HG03571 (cell line): ENCODE data around the gene ABCB11.

Experiments
- ATAC-seq: cut with Tn5 transposase; IDR thresholded peaks from one replicate; pipeline ENCODE4 v1.9.1; 2021; ENCODE audit not compliant: unreplicated experiment

Gene ABCB11

DNA sequence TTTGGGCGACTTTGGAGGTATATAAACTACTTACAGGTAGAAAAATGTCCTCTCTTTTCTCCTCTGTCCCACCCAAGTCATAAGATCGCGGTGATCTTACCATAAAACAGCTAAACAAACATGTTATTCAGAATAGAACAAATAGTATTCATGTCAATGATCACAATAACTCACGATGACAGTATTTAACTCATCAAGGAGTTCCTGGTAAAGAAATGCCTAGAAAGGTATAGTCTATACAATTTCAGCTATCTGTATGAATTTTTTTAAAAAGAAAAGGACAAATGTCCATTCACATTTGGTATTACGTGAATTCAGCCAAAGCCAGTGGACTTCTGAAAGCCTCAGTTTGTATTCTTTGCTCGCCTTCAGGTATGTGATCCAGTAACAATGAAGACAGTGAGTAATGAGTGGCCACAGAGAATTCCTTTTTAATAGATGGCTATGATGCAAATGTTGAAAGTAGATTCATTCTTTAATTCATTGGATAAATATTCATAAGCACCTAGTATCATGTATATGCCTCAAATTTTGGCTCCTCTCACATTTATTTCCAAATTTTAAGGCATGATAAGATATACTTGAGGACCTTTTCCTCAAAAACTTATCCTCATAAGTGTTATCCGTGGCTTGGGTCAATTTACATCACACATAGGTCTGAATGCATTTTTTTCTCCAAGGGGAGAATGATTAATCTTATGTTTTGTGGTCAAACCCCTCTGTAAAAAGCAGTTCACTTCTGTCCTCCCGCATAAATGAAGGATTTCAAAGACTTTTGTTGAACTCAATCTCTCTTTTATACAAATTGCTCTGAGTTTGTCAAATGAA is 20.3 kb downstream of the ABCB11 start:
- no peak for ATAC-seq

DNA sequence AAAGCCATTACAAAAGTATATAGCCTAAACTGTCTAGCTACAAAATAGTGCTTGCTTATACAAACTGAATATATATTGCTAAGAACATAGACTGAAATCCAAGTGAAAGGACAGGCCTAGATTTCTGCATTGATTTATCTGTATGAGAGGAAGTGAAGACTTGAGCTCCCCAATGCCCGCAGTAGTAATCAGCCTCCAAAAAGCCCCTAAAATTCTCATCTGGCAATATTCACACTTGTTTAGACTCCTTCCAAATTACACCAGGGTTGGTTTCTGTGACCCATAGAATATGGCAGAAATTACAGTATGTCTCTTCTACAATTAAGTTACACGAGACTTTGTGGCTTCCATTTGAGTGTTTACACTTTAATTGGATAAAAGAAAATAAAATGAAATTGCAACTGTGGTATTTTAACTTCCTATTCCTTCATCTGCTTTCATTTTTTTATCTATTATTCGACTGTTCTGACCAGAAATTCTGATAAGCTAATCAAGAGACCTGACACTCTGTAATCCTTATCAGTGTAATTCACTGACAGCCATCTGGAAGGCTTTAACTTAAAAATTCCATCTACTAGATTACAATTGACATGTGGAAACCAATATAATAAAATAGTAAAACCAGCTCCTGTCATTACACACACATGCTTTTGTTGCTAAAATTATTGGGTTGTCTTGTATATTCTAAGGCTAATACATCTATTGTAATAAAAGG is 21.1 kb downstream of the ABCB11 start:
- ATAC-seq: no peak

DNA sequence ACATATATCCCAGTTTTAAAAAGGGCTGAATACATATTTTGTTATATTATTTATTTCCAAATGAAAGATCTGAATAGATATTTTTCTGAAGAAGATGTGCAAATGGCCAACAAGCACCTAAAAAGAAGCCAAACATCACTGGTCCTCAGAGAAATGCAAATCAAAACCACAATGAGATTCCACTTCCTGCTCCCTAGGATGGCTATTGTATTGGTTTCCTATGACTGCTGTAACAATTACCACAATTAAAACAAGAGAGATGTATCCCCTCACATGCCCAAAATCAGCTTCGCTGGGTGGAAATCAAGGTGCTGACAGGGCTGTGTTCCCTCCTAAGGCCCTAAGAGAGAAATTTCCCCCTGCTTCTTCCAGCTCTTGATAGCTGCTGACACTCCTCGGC is 23.2 kb downstream of the ABCB11 start:
- ATAC-seq: no peak

DNA sequence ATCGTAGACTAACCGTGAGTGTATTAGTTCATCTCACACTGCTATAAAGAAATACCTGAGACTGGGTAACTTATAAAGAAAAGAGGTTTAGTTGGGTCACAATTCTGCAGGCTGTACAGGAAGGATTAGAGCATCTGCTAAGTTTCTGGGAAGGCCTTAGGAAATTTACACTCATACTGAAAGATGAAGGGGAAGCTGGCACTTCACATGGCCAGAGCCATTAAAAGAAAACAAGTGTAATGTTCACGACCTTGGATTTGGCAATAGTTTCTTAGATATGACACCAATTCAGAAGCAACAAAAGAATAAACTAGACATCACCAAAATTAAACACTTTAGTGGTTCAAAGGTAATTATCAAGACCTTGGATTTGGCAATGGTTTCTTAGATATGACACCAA is 23.8 kb downstream of the ABCB11 start:
- no peak for ATAC-seq

DNA sequence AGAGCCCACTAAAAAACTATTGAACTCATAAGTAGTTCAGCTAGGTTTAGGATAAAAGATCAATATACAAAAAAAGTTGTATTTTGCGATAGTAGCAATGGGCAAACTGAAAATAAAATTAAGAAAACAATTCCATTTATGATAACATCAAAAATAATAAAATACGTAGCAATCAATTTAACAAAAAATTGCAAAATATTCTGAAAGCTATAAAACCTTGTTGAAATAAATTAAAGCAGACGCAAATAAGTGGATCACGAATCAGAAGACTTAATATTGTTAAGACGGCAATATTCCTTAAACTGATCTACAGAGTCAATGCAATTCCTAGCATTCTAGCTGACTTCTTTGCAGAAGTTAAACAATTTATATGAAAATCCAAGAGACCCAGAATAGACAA is 24.5 kb downstream of the ABCB11 start:
- no peak for ATAC-seq

DNA sequence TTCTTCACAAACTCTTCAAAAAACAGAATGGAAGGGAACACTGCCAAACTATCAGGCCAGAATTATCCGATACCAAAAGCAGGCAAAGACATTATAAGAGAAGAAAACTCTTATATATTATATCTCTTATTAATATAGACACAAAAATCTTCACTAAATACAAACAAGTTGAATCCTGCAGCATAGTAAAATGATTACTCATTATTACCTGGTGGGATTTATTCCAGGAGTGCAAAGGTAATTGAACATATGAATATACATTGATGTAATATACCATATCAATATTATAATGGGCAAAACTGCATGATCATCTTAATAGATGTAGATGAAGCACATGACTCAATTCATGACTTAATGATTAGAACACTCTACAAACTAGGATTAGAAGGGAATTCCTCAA is 25.1 kb downstream of the ABCB11 start:
- ATAC-seq: no peak

DNA sequence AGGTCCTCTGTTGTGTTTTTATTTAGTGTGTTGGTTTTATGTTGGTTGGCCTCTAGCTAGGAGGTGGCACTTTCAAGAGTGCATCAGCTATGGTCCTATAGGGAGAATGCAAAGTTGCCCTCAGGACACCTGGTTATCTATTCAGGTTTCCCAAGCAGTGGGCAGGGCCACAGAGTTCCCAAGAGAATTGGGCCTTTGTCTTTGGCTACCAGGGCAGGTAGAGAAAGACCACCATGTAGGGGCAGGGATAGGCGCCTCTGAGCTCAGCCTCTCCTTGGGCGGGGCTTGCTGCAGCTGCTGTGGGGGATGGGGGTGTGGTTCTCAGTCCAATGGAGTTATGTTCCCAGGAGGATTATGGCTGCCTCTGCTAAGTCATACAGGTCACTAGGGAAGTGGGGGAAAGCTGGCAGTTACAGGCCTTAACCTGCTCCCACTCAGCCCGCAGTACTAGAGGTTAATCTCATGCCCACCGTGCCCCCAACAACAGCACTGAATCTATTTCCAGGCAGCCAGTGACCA is 26.0 kb downstream of the ABCB11 start:
- no peak for ATAC-seq

DNA sequence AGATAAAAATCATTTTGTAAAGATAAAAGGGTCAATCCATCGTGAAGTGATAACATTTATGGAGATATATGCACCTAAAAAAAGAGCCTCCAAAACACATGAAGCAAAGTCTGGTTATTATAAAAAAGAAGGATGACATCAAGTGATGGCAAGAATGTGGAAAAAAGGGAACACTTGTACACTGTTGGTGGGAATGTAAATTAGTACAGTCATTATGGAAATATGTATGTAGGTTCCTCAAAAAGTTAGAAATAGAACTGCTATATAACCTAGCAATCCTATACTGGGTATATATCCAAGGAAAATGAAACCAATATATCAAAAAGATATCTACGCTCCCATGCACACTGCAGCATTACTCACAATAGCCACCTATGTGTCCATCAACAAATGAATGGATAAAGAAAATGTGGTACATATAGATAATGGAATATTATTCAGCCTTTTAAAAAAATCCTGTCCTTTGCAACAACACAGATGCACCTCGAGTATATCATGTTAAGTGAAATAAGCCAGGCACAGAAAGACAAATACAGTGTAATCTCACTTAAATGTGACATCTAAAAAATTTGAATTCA is 28.9 kb downstream of the ABCB11 start:
- ATAC-seq: no peak

DNA sequence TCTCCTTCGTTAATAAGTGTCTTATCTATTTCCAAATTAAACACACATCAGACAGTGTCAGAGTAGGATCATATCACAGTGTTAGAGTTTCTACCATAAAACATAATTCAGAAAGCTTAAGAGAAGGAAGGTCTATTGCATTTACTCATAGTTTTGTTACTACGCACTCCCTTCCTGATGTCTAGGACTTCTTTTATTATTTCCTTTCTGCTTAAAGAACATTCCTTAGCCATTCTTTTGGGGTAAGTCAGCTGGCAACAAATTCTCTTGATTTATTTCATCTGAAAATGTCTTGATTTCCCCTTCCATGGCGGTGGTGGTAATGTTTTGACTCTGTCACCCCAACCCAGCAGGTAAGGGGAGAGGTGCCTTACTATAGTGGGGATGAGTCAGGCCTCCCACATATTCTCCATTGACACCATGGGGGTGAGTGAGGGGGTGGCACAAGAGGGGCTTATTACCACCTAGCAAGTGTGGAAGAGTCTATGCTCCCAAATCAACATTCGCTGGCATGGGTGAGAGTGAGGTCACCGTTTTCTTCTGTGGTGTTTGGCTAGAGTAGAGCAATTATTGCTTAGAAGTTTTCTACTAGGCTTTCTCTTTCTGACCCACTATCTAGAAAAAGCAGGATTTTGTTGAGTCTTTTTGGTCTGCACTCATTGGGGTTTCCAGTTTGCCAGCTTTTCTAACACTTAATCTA is 29.9 kb downstream of the ABCB11 start:
- no peak for ATAC-seq

DNA sequence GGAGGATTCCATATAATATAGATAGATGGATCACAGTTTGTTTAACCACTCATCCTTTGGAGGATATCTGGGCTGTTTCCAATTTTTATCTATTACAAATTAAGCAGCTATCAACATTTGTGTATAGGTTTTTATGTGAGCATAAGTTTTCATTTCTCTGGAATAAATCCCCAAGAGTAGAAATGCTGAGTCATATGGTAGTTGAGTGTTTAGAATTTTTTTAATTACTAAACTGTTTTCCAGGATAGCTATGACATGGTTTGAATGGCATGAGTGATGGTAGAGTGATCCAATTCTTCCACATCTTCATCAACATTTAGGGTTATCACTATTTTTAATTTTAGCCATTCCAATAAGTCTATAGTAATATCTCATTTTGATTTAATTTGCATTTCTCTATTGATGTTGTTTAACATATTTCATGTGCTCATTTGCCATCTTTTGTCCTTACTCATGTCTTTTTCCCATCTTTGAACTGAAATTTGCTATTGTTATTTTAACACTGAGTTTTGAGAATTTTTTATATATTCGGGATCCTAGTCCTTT is 31.4 kb downstream of the ABCB11 start:
- no peak for ATAC-seq

DNA sequence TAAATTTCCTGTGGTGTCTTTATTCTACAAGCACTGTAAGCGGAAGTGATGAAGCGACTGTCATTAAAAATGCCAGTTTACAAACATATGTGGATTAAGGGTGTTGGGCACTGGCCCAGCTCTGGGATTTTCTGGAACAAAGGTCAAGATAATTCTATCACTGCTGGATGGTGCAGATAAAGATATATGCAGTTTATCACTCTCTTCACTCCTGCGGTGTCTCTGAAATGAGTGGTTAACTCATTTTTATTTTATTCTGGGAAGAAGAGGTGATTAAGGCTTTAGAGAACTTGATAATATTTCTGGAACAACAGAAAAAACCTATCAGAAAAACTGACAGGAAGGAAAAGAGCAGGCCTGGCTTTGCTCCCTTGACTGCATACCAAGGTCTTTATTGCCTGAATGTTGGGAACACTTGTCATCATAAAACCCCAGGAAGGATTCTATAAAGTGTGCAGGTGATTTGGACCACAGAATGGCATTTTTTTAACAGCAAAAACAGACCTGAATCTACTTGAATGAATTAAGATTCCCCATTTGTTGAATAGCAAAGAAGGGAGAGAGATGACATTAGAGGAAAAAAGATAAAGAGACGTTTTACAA is 32.4 kb downstream of the ABCB11 start:
- no peak for ATAC-seq

DNA sequence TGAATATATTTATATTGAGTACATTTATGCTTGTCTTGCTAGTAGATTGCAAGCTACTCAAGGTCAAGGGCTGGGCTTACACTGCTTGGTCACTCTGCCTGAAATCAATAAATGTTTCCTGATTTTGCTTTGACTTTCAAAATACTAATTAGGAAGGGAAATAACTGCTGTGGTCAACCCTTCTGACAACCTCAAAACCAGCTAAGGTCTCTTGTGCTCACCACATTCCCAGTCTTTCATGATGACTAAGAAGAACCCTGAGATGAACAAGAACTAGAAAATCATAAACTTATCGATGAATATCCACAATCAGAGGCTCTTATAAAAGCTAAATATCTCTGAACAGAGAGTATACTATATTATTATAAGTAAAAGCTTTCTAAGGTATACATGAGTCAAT is 33.3 kb downstream of the ABCB11 start:
- ATAC-seq: no peak

DNA sequence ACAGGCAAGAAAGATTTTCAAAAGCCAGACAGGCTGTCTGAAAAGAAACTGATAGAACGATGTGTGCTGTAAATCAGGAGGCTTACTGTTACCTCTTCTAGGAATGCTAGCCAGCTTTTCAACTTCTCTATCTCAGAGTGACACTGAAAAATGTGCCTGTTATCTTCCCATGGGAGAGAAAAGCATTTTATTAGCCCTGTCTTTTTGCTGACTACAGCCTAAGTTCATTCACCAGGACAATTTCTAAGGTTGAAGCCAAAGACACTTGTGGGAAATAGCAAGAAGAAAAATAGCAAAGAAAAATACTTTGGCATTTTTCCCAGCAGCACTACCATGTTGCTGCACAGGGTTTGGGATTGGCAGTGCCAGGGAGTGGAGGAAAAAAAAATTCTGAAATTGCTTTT is 34.0 kb downstream of the ABCB11 start:
- ATAC-seq: no peak

DNA sequence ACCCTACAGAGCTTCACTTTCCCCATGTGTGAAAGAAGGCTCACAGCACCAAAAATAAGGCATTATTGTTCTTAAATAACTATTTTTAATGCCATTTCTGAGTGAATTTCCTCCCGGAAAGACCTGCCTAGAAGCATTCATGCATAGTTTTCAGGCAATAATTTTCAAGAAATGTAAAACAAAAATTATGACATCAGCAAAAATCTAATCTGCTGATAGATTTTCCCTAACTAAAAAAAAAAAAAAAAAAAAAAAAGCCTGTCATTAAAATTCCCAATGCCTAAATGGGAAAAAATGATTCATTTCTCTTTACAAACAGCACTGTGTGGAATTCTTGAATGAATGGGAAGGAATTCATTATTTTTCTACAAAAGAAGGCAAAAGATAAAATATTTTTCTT is 35.4 kb downstream of the ABCB11 start:
- no peak for ATAC-seq

DNA sequence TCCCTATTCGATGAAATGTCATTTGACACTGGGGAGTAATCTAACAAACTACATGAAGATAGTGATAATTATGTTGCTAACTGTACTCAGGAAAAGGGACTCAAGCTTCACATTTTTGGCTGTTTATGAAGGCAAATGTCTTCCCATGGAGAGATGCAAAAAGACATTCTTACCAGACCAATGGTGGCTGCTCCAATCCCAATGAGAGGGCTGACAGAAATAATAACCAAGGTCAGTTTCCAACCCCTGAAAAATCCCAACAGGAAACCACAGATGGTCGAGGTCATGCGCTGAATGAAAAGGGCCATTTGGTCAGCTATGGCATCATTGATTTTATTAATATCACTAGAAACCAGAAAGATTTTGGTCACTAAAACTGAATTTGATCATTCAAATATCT is 37.6 kb downstream of the ABCB11 start:
- ATAC-seq: no peak

DNA sequence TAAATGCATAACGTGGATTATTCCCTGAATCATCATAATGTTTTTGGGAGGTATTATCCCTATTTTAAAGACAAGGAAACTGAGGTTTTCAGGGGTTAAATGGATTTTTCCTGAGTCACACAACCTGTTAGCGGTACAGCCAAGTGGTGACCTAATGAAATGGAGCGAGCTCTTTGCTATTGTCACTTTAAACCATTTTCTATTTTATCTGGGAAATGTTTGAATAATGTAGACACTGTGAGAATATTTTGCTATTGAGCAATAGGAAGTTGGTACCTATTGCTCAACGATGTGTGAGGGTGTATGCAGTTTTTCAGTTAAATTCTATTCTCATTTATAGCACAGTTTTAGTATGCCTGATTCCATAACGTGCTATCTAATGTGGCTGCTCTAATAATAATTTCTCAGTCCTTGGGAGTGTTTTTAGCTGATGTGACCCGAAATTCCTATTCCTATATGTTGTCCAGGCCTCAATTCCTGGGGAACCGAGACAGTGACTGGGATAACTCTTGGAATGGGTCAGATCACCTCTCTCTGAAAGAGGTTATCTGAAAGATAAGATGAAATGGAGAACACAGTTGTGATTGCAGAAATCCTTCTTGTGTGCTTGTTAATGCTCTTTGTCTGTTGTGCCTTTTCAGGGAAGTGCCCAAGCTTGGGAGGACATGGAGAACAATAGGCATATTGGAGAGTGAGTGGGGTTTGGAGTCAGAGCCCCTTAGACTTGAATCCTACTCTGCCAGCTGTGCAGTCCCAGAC is 38.4 kb downstream of the ABCB11 start:
- no peak for ATAC-seq

DNA sequence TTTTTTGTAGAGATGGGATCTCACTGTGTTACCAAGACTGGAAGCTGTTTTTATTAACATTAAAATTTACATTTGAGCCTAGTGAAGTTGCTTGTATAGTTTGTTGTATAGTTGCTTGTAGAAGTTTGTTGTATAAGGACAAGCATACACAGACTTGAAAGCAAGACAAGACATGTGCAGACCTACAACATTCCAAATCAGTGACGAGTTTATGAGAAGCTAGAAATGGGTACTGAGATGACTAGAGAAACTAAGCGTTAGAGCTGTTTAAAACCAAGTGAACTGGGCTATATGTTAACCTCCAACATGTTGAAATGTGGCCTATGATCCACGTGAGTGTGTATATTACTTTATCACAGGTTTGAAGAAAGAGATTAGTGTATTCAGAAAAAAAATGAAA is 39.1 kb downstream of the ABCB11 start:
- ATAC-seq: no peak

DNA sequence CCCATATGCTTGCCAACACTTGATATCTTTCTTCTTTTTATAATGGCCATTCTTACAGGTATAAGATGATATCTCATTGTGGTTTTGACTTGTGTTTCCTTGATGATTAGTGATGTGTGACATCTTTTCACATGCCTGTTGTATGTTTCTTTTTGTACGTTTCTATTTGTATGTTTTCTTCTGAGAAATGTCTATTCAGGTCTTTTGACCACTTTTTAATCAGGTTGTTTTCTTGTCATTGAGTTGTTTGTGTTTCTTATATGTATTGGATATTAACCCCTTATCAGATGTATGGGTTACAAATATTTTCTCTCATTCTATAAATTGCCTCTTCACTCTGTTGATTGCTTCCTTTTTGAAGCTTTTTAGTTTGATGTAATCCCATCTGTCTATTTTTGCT is 42.4 kb downstream of the ABCB11 start:
- no peak for ATAC-seq

DNA sequence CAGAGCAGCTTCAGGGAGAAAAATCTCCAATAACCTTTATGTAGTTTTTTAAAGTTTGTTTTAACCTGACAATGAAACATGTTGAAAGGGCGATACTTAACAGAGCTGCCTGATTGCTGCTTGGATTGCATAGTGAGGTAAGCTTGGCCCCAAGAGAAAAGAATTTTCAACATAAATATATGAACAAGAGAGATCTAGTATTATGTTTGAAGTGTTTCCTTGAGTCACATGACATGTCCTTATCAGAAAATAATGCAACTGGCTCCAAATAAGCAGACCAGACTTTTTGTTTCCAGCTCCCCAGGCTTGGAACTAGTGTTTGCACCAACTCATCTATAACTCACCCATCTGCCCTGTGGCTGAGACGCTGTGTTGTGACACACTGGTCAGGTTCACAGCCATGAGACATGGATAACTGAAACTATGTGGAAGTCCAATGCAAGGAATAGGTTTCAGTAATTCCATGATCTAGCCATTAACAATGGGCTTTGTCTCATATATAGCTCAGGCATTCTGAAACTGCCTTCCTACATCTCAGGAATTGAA is 44.7 kb downstream of the ABCB11 start:
- no peak for ATAC-seq

DNA sequence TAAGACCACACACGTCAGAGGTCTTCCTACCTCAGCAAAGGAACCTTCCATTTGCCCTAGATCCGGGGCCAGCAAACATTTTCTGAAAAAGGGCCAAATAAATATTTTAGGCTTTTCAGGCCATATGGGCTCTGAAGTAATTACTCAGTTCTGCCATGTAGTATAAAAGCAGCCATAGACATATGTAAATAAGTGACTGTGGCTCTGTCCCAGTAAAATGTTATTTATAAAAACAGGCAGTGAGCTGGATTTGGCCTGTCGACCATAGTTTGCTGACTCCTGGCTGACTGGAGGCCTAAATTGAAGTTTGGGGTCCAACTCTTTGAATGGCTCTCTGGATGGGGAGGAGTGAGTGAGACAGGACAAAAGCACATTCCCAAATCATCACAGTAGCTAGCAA is 49.5 kb downstream of the ABCB11 start:
- no peak for ATAC-seq
